PC-3 (cell line): ENCODE results near the gene OR10H1.
"Not testable (repeated sequence)": the region's sequence is repeated elsewhere in the genome, so short reads cannot be mapped to it uniquely, and the experiment has no call there.

Experiments
- EZH2 ChIP-seq: fragments of 300-600 bp; sonication (generic); IDR thresholded peaks from one replicate; pipeline ENCODE4 v1.6.1; 2017; ENCODE audit warnings: antibody characterized with exemption, mild to moderate bottlenecking, low read length; ENCODE audit not compliant: unreplicated experiment
- EZH2phosphoT487 ChIP-seq: fragments of 300-600 bp; sonication (generic); IDR thresholded peaks from 2 replicates; pipeline ENCODE4 v1.6.1; 2018; ENCODE audit warnings: mild to moderate bottlenecking, antibody characterized with exemption, low read length, borderline replicate concordance
- TF ChIP-seq, protein P1 (sequence below): fragments of 300-600 bp; sonication (generic); conservative IDR thresholded peaks from 2 replicates; pipeline ENCODE4 v1.5.1; 2017; ENCODE audit warnings: antibody characterized with exemption, low read depth, mild to moderate bottlenecking, low read length

DNA sequence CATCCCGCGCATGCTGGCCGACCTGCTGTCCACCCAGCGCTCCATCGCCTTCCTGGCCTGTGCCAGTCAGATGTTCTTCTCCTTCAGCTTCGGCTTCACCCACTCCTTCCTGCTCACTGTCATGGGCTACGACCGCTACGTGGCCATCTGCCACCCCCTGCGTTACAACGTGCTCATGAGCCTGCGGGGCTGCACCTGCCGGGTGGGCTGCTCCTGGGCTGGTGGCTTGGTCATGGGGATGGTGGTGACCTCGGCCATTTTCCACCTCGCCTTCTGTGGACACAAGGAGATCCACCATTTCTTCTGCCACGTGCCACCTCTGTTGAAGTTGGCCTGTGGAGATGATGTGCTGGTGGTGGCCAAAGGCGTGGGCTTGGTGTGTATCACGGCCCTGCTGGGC lies 21.2 kb downstream of the OR10H1 start:
- TF ChIP-seq, protein P1, sequence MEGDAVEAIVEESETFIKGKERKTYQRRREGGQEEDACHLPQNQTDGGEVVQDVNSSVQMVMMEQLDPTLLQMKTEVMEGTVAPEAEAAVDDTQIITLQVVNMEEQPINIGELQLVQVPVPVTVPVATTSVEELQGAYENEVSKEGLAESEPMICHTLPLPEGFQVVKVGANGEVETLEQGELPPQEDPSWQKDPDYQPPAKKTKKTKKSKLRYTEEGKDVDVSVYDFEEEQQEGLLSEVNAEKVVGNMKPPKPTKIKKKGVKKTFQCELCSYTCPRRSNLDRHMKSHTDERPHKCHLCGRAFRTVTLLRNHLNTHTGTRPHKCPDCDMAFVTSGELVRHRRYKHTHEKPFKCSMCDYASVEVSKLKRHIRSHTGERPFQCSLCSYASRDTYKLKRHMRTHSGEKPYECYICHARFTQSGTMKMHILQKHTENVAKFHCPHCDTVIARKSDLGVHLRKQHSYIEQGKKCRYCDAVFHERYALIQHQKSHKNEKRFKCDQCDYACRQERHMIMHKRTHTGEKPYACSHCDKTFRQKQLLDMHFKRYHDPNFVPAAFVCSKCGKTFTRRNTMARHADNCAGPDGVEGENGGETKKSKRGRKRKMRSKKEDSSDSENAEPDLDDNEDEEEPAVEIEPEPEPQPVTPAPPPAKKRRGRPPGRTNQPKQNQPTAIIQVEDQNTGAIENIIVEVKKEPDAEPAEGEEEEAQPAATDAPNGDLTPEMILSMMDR, result not testable (repeated sequence)
- TF ChIP-seq EZH2, EZH2phosphoT487: not testable (repeated sequence)
